WTC11 (cell line): ENCODE data around the gene DCLRE1C. TPM values are rescaled to one million over a fixed set of nuclear protein-coding genes. Genes with fewer than 3 reads are reported as not detected.
"Not testable (repeated sequence)": the region's sequence is repeated elsewhere in the genome, so short reads cannot be mapped to it uniquely, and the experiment has no call there.

Source experiments
- ATAC-seq: fragments of 200-7000 bp; cut with Tn5 transposase; 2 replicates; pipeline ENCODE4 v1.10.0; 2021; ENCODE audit warnings: mild to moderate bottlenecking, moderate library complexity
- CTCF ChIA-PET: fragments of 300-600 bp; sonication (Branson Sonifier 250); formaldehyde crosslinking; loops from one replicate; lab custom pipeline; 2021; ENCODE audit warnings: antibody characterized with exemption; lab: Charles Lee
- POLR2A ChIA-PET: fragments of 350-600 bp; sonication (Branson Sonifier 250); formaldehyde crosslinking; loops from one replicate; lab custom pipeline; 2021; ENCODE audit warnings: antibody characterized with exemption; lab: Charles Lee
- DNase-seq: peaks from one replicate; pipeline ENCODE4 v3.0.0; 2021; ENCODE audit warnings: low spot score
- H3K27ac Mint-ChIP-seq: 2 replicates; pipeline ENCODE4 v1.8.0; 2021; ENCODE audit warnings: mixed read lengths
- H3K27me3 Mint-ChIP-seq: 2 replicates; pipeline ENCODE4 v1.8.0; 2021; ENCODE audit warnings: low read depth, mild to moderate bottlenecking, moderate library complexity, mixed read lengths
- H3K36me3 Mint-ChIP-seq: 2 replicates; pipeline ENCODE4 v1.8.0; 2021; ENCODE audit warnings: mixed read lengths
- H3K4me1 Mint-ChIP-seq: 2 replicates; pipeline ENCODE4 v1.8.0; 2022; ENCODE audit warnings: mixed read lengths
- H3K4me3 Mint-ChIP-seq: 2 replicates; pipeline ENCODE4 v1.8.0; 2021; ENCODE audit warnings: mild to moderate bottlenecking, moderate library complexity, mixed read lengths
- H3K9me3 Mint-ChIP-seq: 2 replicates; pipeline ENCODE4 v1.8.0; 2021; ENCODE audit warnings: mixed read lengths
- FOXP4 ChIP-seq: sonication (generic); formaldehyde crosslinking; IDR thresholded peaks from 2 replicates; pipeline ENCODE4 v1.8.0; 2022; ENCODE audit warnings: mild to moderate bottlenecking, missing genetic modification reagents
- HMGA2 ChIP-seq: fragments of 250-450 bp; sonication (Bioruptor Pico); IDR thresholded peaks from 2 replicates; pipeline ENCODE4 v1.4.0; 2021; ENCODE audit warnings: mild to moderate bottlenecking, moderate library complexity
- JUN ChIP-seq: sonication (generic); formaldehyde crosslinking; IDR thresholded peaks from 2 replicates; pipeline ENCODE4 v1.8.0; 2023; ENCODE audit warnings: mild to moderate bottlenecking, missing genetic modification reagents
- MYBL2 ChIP-seq: sonication (generic); formaldehyde crosslinking; IDR thresholded peaks from 2 replicates; pipeline ENCODE4 v1.8.1; 2023; ENCODE audit warnings: mild to moderate bottlenecking, moderate library complexity, missing genetic modification reagents
- ZNF138 ChIP-seq: sonication (generic); formaldehyde crosslinking; conservative IDR thresholded peaks from 2 replicates; pipeline ENCODE4 v1.8.1; 2022; ENCODE audit warnings: mild to moderate bottlenecking, moderate library complexity, missing genetic modification reagents
- ZNF281 ChIP-seq: sonication (generic); formaldehyde crosslinking; IDR thresholded peaks from 2 replicates; pipeline ENCODE4 v1.8.0; 2023; ENCODE audit warnings: mild to moderate bottlenecking, missing genetic modification reagents
- ZNF416 ChIP-seq: fragments of 250-450 bp; sonication (Bioruptor Pico); IDR thresholded peaks from 2 replicates; pipeline ENCODE4 v1.9.0; 2021; ENCODE audit warnings: mild to moderate bottlenecking, inconsistent platforms
- total RNA-seq: library from RNA; stranded (reverse); gene quantifications from 3 replicates; pipeline ENCODE4 v1.2.3, GENCODE V29; 2021

Gene DCLRE1C
- total RNA-seq, 1 experiment from 2014 or later: 4.3 TPM

GRCh38 chr10:14995964-14996565 is 42.2 kb upstream of the DCLRE1C start:
- DNase-seq (no peak), ATAC-seq (no peak)
- Mint-ChIP-seq H3K9me3 (peaks cover 3% of the 10 kb centered on the region; the same call in 1 of the 2 replicates), H3K27ac (no peak overlapping the region), H3K4me1 (peaks cover 10% of the 10 kb centered on the region; the same call in 1 of the 2 replicates), H3K27me3 (peaks cover 3% of the 10 kb centered on the region; the same call in 1 of the 2 replicates), H3K4me3 (no peak overlapping the region), H3K36me3 (no peaks in the 10 kb centered on the region)
- CTCF ChIA-PET: no interaction called here
- no peak for TF ChIP-seq ZNF138 (CRISPR knock-in tag)
- no peak for TF ChIP-seq HMGA2 (CRISPR knock-in tag)
- no peak for TF ChIP-seq FOXP4 (CRISPR knock-in tag)
- TF ChIP-seq MYBL2 (CRISPR knock-in tag): no peak
- no peak for TF ChIP-seq ZNF416 (CRISPR knock-in tag)
- no peak for TF ChIP-seq JUN
- POLR2A ChIA-PET: no interaction called here

GRCh38 chr10:14993500-14994455 is 39.9 kb upstream of the DCLRE1C start:
- H3K4me3 Mint-ChIP-seq, H3K27ac Mint-ChIP-seq, H3K36me3 Mint-ChIP-seq, H3K27me3 Mint-ChIP-seq, H3K9me3 Mint-ChIP-seq, DNase-seq, POLR2A ChIA-PET, ATAC-seq, CTCF ChIA-PET: not testable (repeated sequence)
- H3K4me1 Mint-ChIP-seq: peaks cover 14% of the 10 kb centered on the region; the same call in 1 of the 2 replicates

- H3K9me3 Mint-ChIP-seq, DNase-seq, H3K27me3 Mint-ChIP-seq, POLR2A ChIA-PET, H3K4me3 Mint-ChIP-seq, ATAC-seq, H3K27ac Mint-ChIP-seq, H3K36me3 Mint-ChIP-seq: not testable (repeated sequence)
- CTCF ChIA-PET: interaction anchor here (2.5 kb wide), 1 partner anchor 114 kb away, joined by 12 read pairs; no protein-coding TSS in a partner anchor
- H3K4me1 Mint-ChIP-seq: peaks cover 14% of the 10 kb centered on the region; the same call in 1 of the 2 replicates
Measured at GRCh38 chr10:14992336-14992735, 38.4 kb upstream of the DCLRE1C start.

- H3K27me3 Mint-ChIP-seq, POLR2A ChIA-PET, ATAC-seq, H3K9me3 Mint-ChIP-seq, H3K27ac Mint-ChIP-seq, H3K4me3 Mint-ChIP-seq, H3K36me3 Mint-ChIP-seq: not testable (repeated sequence)
- peak; percentile 74 for DNase-seq
- H3K4me1 Mint-ChIP-seq: peaks cover 14% of the 10 kb centered on the region; the same call in 1 of the 2 replicates
- CTCF ChIA-PET: interaction anchor here (0.7 to 2.5 kb wide), 5 partner anchors 10 to 115 kb away, joined by 3 to 12 read pairs (median 4); partner anchors contain the start of gene MEIG1
Measured at GRCh38 chr10:14991035-14991749, 37.3 kb upstream of the DCLRE1C start.

- H3K9me3 Mint-ChIP-seq, CTCF ChIA-PET, H3K27ac Mint-ChIP-seq, ATAC-seq, POLR2A ChIA-PET, H3K36me3 Mint-ChIP-seq, DNase-seq, H3K27me3 Mint-ChIP-seq, H3K4me3 Mint-ChIP-seq: not testable (repeated sequence)
- peaks cover 14% of the 10 kb centered on the region; the same call in 1 of the 2 replicates for H3K4me1 Mint-ChIP-seq
Measured at GRCh38 chr10:14989552-14989951, 35.7 kb upstream of the DCLRE1C start.

GRCh38 chr10:14982744-14983143 is 28.8 kb upstream of the DCLRE1C start:
- TF ChIP-seq HMGA2 (CRISPR knock-in tag): peak; percentile 71; the same call in 1 of the 2 replicates
- no peak for TF ChIP-seq ZNF281 (CRISPR knock-in tag)
- H3K4me1 Mint-ChIP-seq: no peaks in the 10 kb centered on the region
- H3K27ac Mint-ChIP-seq: no peak overlapping the region
- no peaks in the 10 kb centered on the region for H3K9me3 Mint-ChIP-seq
- ChIA-PET CTCF (no interaction called here), POLR2A (no interaction called here)
- no peak overlapping the region for H3K4me3 Mint-ChIP-seq
- H3K36me3 Mint-ChIP-seq: no peaks in the 10 kb centered on the region
- no peak for ATAC-seq
- peaks cover 4% of the 10 kb centered on the region; the same call in 1 of the 2 replicates for H3K27me3 Mint-ChIP-seq
- no peak for DNase-seq
